Astrocyte of the cerebellum (primary cell): ENCODE results near the gene NCOR1.

Source experiments
- DNase-seq: peaks from one replicate; pipeline ENCODE4 v3.0.0-alpha.2; 2011; ENCODE audit warnings: low read depth
- H3K4me3 ChIP-seq: 2 replicates; pipeline ENCODE4 v1.5.1; 2011; ENCODE audit warnings: mild to moderate bottlenecking, low read depth, low read length, moderate library complexity
- CTCF ChIP-seq: IDR thresholded peaks from 2 replicates; pipeline ENCODE4 v1.5.1; 2012; ENCODE audit warnings: low read length, low read depth, moderate library complexity, mild to moderate bottlenecking; ENCODE audit errors: missing control alignments
- in situ Hi-C: cut with HindIII; loops from 2 replicates; pipeline ENCODE4 v1.10.0; 2017; ENCODE audit warnings: low sequenced_read_pairs

NCOR1 gene

GRCh38 chr17:16002708-16003260, 212.6 kb downstream of the NCOR1 start:
- in situ Hi-C loops, result no loop called here

DNA sequence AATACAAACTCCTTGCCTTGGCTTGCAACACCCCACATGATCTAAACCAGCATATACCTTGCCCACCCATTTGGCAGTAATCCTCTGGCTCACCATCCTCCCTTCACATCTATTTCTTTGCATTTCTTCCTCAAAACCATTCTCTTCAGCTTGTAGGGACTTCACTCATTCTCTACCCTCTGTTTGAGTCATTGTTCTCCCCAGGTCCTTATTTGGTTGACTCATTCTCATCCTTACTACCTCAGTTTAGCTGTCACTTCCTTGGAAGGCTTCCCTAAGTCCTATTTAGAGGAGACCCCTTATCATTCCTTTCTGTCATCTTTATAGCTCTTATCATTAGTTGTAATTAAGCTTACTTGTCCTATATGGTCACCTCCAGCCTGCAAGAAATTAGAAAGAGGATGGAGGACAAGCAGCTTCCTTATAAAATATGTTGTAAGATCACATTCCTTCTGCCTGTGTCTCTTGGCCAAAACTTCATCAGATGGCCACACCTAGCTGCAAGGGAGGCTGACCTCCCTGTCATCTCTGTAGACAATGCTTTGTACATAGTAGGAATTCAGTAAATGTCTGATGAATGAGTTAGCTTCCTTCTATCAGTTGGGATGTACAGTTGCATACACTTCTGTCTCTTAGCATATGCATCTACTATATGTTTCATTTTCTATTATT, 214.0 kb downstream of the NCOR1 start:
- no peak for TF ChIP-seq CTCF
- DNase-seq, result no peak
- in situ Hi-C loops, result no loop called here
- H3K4me3 ChIP-seq, result peak overlapping the region; percentile 73

More at GRCh38 chr17:16002708-16003260, 212.6 kb downstream of the NCOR1 start:
- H3K4me3 ChIP-seq, result no peak overlapping the region
- no peak for DNase-seq
- TF ChIP-seq CTCF, result no peak

GRCh38 chr17:15999974-16000827, 215.1 kb downstream of the NCOR1 start:
- no peak for TF ChIP-seq CTCF
- H3K4me3 ChIP-seq, result peak overlapping the region; percentile 73
- in situ Hi-C loops, result no loop called here
- DNase-seq, result no peak

- peak within 1 kb of the TSS; percentile 73 for H3K4me3 ChIP-seq
- DNase-seq, result peak; percentile 80
- TF ChIP-seq CTCF, result no peak
- in situ Hi-C loops, result no loop called here
Observed at GRCh38 chr17:15999141-15999973, 216.0 kb downstream of the NCOR1 start, which contains the start of the genes TTC19 and ZSWIM7. Gene TTC19, plus strand, starts transcription at chr17:15999824. Its CDS starts 25 bp downstream, at chr17:15999849. Gene ZSWIM7, minus strand, starts transcription at chr17:15999704. Its CDS starts 110 bp downstream, at chr17:15999594.

DNA sequence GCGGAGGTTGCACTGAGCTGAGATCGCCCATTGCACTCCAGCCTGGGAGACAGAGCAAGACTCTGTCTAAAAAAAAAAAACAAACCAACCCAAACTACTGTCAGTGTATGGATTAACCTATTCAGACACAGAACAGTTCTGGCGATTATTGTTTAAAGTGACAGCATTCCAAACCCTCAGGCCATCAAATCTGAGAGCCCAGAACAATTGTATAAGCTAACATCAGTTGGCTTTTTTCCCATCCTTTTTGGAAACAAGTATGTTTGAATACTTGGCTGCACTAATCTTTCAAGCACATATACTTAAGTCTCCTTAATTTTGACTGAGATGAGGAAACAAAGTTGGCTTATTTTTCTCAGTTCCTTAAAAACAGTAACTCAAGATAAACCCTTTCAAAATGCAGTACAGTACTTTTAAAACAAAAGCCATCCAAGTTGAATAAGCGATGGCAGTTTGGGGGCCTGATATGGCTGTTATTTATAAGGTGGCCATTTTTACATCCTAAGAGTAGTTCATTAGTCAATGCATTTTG, 217.2 kb downstream of the NCOR1 start:
- H3K4me3 ChIP-seq, result no peak overlapping the region
- DNase-seq, result no peak
- no peak for TF ChIP-seq CTCF
- in situ Hi-C loops, result no loop called here
